ENCODE measurements around the gene GIGYF2.

The GIGYF2 gene

GRCh38 chr2:232880764-232881351 lies 183.7 kb downstream of the GIGYF2 start:
- Histone ChIP-seq H3K4me3 (ENCODE audit: low read depth, low read length) (no peak overlapping the region), H3K27me3 (replicated peaks) (no peaks in the 10 kb centered on the region), H3K36me3 (replicated peaks) (no peaks in the 10 kb centered on the region), H3K27ac (no peak overlapping the region)
- in situ Hi-C loops (cut with HindIII; ENCODE audit: low pct_ligation_motif_present, low sequenced_read_pairs), result no loop called here
- no peak for DNase-seq
- no peak for TF ChIP-seq CTCF (IDR thresholded peaks at IDR 0.05; ENCODE audit: low read depth, low read length, missing control alignments)

GRCh38 chr2:232882085-232882484 lies 185.0 kb downstream of the GIGYF2 start:
- no peak for TF ChIP-seq CTCF (IDR thresholded peaks at IDR 0.05; ENCODE audit: low read depth, low read length, missing control alignments)
- no peaks in the 10 kb centered on the region for H3K27me3 ChIP-seq (replicated peaks)
- H3K4me3 ChIP-seq (ENCODE audit: low read depth, low read length), result no peak overlapping the region
- H3K36me3 ChIP-seq (replicated peaks), result no peaks in the 10 kb centered on the region
- H3K27ac ChIP-seq, result no peak overlapping the region
- DNase-seq, result no peak
- in situ Hi-C loops (cut with HindIII; ENCODE audit: low pct_ligation_motif_present, low sequenced_read_pairs), result no loop called here

GRCh38 chr2:232882505-232883115 lies 185.5 kb downstream of the GIGYF2 start:
- no peak for DNase-seq
- Histone ChIP-seq H3K4me3 (ENCODE audit: low read depth, low read length) (no peak overlapping the region), H3K27me3 (replicated peaks) (no peaks in the 10 kb centered on the region), H3K36me3 (replicated peaks) (no peaks in the 10 kb centered on the region), H3K27ac (no peak overlapping the region)
- no peak for TF ChIP-seq CTCF (IDR thresholded peaks at IDR 0.05; ENCODE audit: low read depth, low read length, missing control alignments)
- in situ Hi-C loops (cut with HindIII; ENCODE audit: low pct_ligation_motif_present, low sequenced_read_pairs), result no loop called here

- no peaks in the 10 kb centered on the region for H3K36me3 ChIP-seq (replicated peaks)
- in situ Hi-C loops (cut with HindIII; ENCODE audit: low pct_ligation_motif_present, low sequenced_read_pairs), result no loop called here
- H3K27me3 ChIP-seq (replicated peaks), result no peaks in the 10 kb centered on the region
Measured at GRCh38 chr2:232883116-232883721, 186.1 kb downstream of the GIGYF2 start.

GRCh38 chr2:232884001-232884421 lies 186.9 kb downstream of the GIGYF2 start:
- Histone ChIP-seq H3K4me3 (ENCODE audit: low read depth, low read length) (no peak overlapping the region), H3K27me3 (replicated peaks) (no peaks in the 10 kb centered on the region)
- no peak for TF ChIP-seq CTCF (IDR thresholded peaks at IDR 0.05; ENCODE audit: low read depth, low read length, missing control alignments)

More at GRCh38 chr2:232883116-232883721, 186.1 kb downstream of the GIGYF2 start:
- DNase-seq, result no peak
- no peak for TF ChIP-seq CTCF (IDR thresholded peaks at IDR 0.05; ENCODE audit: low read depth, low read length, missing control alignments)
- Histone ChIP-seq H3K4me3 (ENCODE audit: low read depth, low read length) (no peak overlapping the region), H3K27ac (no peak overlapping the region)

More at GRCh38 chr2:232884001-232884421, 186.9 kb downstream of the GIGYF2 start:
- DNase-seq, result no peak
- no peaks in the 10 kb centered on the region for H3K36me3 ChIP-seq (replicated peaks)
- no peak overlapping the region for H3K27ac ChIP-seq
- in situ Hi-C loops (cut with HindIII; ENCODE audit: low pct_ligation_motif_present, low sequenced_read_pairs), result no loop called here

All from brain microvascular endothelial cell (primary cell).